Measurements from ENCODE around the gene CIAO1.
A peak's percentile ranks its signal among the peaks of the same experiment; 100 is the strongest.

The CIAO1 gene

DNA sequence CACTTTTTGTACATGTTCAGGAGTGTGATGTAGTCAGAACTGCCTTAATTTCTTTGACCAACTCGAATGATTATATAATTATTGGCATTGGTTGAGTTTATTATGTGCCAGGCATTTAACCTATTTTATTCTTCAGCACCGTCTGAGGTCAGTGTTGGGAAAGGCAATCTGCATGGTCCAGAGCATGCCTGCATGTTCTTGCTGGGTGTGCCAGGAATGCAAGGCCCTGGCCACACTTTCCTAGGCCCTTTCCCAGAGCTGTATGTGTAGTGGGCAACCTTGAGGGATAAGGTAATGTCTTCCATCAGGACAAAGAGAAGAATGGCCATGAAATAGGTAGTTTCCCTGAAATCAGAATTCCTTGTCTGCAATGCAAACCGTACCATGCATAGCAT, 49.0 kb downstream of the CIAO1 start:
- H3K4me3 ChIP-seq (ENCODE audit: control insufficient read depth, low read depth, low read length): no peak overlapping the region
- no peak for DNase-seq (ENCODE audit: low read depth)
- TF ChIP-seq, protein P1, sequence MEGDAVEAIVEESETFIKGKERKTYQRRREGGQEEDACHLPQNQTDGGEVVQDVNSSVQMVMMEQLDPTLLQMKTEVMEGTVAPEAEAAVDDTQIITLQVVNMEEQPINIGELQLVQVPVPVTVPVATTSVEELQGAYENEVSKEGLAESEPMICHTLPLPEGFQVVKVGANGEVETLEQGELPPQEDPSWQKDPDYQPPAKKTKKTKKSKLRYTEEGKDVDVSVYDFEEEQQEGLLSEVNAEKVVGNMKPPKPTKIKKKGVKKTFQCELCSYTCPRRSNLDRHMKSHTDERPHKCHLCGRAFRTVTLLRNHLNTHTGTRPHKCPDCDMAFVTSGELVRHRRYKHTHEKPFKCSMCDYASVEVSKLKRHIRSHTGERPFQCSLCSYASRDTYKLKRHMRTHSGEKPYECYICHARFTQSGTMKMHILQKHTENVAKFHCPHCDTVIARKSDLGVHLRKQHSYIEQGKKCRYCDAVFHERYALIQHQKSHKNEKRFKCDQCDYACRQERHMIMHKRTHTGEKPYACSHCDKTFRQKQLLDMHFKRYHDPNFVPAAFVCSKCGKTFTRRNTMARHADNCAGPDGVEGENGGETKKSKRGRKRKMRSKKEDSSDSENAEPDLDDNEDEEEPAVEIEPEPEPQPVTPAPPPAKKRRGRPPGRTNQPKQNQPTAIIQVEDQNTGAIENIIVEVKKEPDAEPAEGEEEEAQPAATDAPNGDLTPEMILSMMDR (conservative IDR thresholded peaks at IDR 0.05; ENCODE audit: control insufficient read depth, insufficient read depth, low read depth, low read length): no peak

DNA sequence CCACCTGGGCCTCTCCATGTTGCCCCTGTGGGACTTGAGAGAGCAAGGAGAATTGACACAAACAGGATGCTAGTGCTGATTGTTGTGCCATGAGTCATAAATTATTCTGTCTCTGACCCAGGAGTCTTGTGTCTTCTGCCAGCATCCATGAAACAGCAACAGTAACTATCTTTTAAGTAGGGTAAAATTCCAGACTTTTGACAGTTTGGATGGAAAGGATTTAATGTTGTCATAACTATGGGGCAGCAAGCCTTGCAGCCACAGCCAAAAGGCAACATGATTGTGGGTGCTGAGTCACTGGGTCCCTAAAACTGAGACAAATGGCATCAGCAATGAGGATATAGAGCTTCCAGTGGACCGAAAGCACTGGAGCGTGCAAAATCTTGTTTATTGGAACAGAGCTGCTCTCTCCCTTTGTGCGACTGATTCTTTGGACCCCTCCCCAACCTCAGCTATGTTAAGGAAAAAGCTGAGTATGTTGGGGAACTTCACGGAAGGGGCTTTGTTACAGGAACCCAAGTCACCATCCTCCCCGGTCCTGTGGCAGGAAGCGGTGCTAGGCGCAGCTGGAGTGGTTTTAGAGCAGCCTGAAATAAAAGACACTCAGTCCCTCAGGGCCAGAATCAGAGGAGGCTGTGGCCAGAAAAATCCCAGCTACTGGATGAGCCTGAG, 49.5 kb downstream of the CIAO1 start:
- peak; percentile 76 for DNase-seq (ENCODE audit: low read depth)
- TF ChIP-seq, protein P1 (conservative IDR thresholded peaks at IDR 0.05; ENCODE audit: control insufficient read depth, insufficient read depth, low read depth, low read length): no peak

DNA sequence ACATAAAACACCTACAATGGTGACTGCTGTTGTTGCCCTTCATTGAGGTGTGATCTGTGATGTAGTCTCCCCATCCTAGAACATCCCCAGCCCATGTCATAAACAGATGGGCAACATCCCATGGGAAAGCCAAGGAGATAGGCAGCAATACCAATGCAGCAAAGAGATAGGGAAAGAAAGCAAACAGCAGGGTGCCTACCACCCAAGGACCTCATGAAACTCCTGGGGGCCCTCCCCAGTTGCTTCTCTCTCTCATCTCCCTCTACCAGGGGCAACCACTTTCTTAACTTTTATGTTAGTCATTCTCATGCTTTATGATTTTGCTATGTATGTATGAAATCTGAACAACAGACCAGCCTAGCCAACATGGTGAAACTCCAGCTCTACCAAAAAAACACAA, 51.0 kb downstream of the CIAO1 start:
- H3K4me3 ChIP-seq (ENCODE audit: control insufficient read depth, low read depth, low read length): no peak overlapping the region
- TF ChIP-seq, protein P1 (conservative IDR thresholded peaks at IDR 0.05; ENCODE audit: control insufficient read depth, insufficient read depth, low read depth, low read length): no peak

More for the DNA sequence above, 49.5 kb downstream of the CIAO1 start:
- H3K4me3 ChIP-seq (ENCODE audit: control insufficient read depth, low read depth, low read length): no peak overlapping the region

GRCh38 chr2:96317584-96317997, 51.6 kb downstream of the CIAO1 start:
- TF ChIP-seq, protein P1 (conservative IDR thresholded peaks at IDR 0.05; ENCODE audit: control insufficient read depth, insufficient read depth, low read depth, low read length): no peak
- no peak overlapping the region for H3K4me3 ChIP-seq (ENCODE audit: control insufficient read depth, low read depth, low read length)
- no peak for DNase-seq (ENCODE audit: low read depth)

More for the DNA sequence above, 51.0 kb downstream of the CIAO1 start:
- no peak for DNase-seq (ENCODE audit: low read depth)

GRCh38 chr2:96318723-96319122, 52.7 kb downstream of the CIAO1 start:
- DNase-seq (ENCODE audit: low read depth): no peak
- H3K4me3 ChIP-seq (ENCODE audit: control insufficient read depth, low read depth, low read length): no peak overlapping the region
- TF ChIP-seq, protein P1 (conservative IDR thresholded peaks at IDR 0.05; ENCODE audit: control insufficient read depth, insufficient read depth, low read depth, low read length): no peak

- TF ChIP-seq, protein P1 (conservative IDR thresholded peaks at IDR 0.05; ENCODE audit: control insufficient read depth, insufficient read depth, low read depth, low read length): no peak
- DNase-seq (ENCODE audit: low read depth): no peak
- H3K4me3 ChIP-seq (ENCODE audit: control insufficient read depth, low read depth, low read length): no peak overlapping the region
These were observed 53.4 kb downstream of the CIAO1 start for GRCh38 chr2:96319396-96319795.

All from fibroblast of mammary gland (primary cell).